HEK293 (cell line): Measurements from ENCODE around the gene LPIN3.

ENCODE experiments used
- CTCF ChIA-PET: fragments of 350-600 bp; formaldehyde crosslinking; extraction: SDS; loops from one replicate; lab custom pipeline; 2021; ENCODE audit warnings: antibody characterized with exemption; lab: Yijun Ruan, JAX
- POLR2A ChIA-PET: fragments of 300-600 bp; formaldehyde crosslinking; extraction: SDS; loops from one replicate; lab custom pipeline; 2020; ENCODE audit warnings: antibody characterized with exemption, inconsistent platforms; lab: Yijun Ruan, JAX
- H3K27ac ChIP-seq: fragments of 200-500 bp; sonication (Bioruptor generic); 2 replicates; pipeline ENCODE4 v1.5.1; 2014; ENCODE audit warnings: low read depth, low read length, control low read depth, inconsistent platforms; ENCODE audit errors: extremely low read depth
- H3K36me3 ChIP-seq, 2 experiments: fragments of 200-500 bp in 1 of 2; sonication (Bioruptor generic) in 1 of 2; 1 replicate in 1 of 2; 2 replicates in 1 of 2; pipeline ENCODE4 v1.5.1; 2014 to 2017; ENCODE audit warnings: inconsistent platforms in 2 of 2, low read length in 2 of 2; ENCODE audit not compliant: control insufficient read depth in 2 of 2, insufficient read depth in 1 of 2
- H3K4me1 ChIP-seq: fragments of 200-500 bp; sonication (Bioruptor generic); 2 replicates; pipeline ENCODE4 v1.5.1; 2014; ENCODE audit warnings: mild to moderate bottlenecking, low read length, inconsistent platforms; ENCODE audit not compliant: control insufficient read depth, insufficient read depth
- H3K4me3 ChIP-seq: 2 replicates; pipeline ENCODE4 v1.5.1; 2011; ENCODE audit warnings: low read depth, mild to moderate bottlenecking, control low read depth, low read length, moderate library complexity
- H3K9me3 ChIP-seq: fragments of 200-500 bp; sonication (Bioruptor generic); 2 replicates; pipeline ENCODE4 v1.5.1; 2014; ENCODE audit warnings: low read depth, low read length, inconsistent platforms; ENCODE audit not compliant: control insufficient read depth, insufficient read depth
- FEZF1 ChIP-seq: fragments of 450-650 bp; formaldehyde crosslinking; IDR thresholded peaks from 2 replicates; pipeline ENCODE4 v1.5.1; 2016; ENCODE audit warnings: missing biosample characterization, missing genetic modification characterization
- GLI4 ChIP-seq: fragments of 450-650 bp; formaldehyde crosslinking; IDR thresholded peaks from 2 replicates; pipeline ENCODE4 v1.5.1; 2016; ENCODE audit warnings: missing biosample characterization, missing genetic modification characterization
- HOXA7 ChIP-seq: sonication (generic); formaldehyde crosslinking; IDR thresholded peaks from 2 replicates; pipeline ENCODE4 v1.8.1; 2022; ENCODE audit warnings: missing genetic modification reagents, borderline replicate concordance
- KLF7 ChIP-seq: fragments of 450-650 bp; formaldehyde crosslinking; IDR thresholded peaks from 2 replicates; pipeline ENCODE4 v1.5.1; 2016; ENCODE audit warnings: missing biosample characterization, missing genetic modification characterization, borderline replicate concordance
- KLF8 ChIP-seq: fragments of 450-650 bp; formaldehyde crosslinking; IDR thresholded peaks from 2 replicates; pipeline ENCODE4 v1.5.1; 2016; ENCODE audit warnings: missing biosample characterization, missing genetic modification characterization
- SCRT1 ChIP-seq: fragments of 450-650 bp; formaldehyde crosslinking; IDR thresholded peaks from 2 replicates; pipeline ENCODE4 v1.5.1; 2016; ENCODE audit warnings: missing biosample characterization, missing genetic modification characterization, borderline replicate concordance
- SCRT2 ChIP-seq: fragments of 450-650 bp; formaldehyde crosslinking; IDR thresholded peaks from 2 replicates; pipeline ENCODE4 v1.5.1; 2016; ENCODE audit warnings: missing biosample characterization, missing genetic modification characterization
- WT1 ChIP-seq: fragments of 450-650 bp; formaldehyde crosslinking; IDR thresholded peaks from 2 replicates; pipeline ENCODE4 v1.5.1; 2016; ENCODE audit warnings: missing biosample characterization, missing genetic modification characterization
- ZBTB48 ChIP-seq: fragments of 450-650 bp; formaldehyde crosslinking; IDR thresholded peaks from 2 replicates; pipeline ENCODE4 v1.5.1; 2016; ENCODE audit warnings: missing biosample characterization, missing genetic modification characterization
- ZNF132 ChIP-seq: fragments of 450-650 bp; formaldehyde crosslinking; IDR thresholded peaks from 2 replicates; pipeline ENCODE4 v1.5.1; 2017; ENCODE audit warnings: missing biosample characterization, missing genetic modification characterization, borderline replicate concordance
- ZNF146 ChIP-seq: fragments of 450-650 bp; formaldehyde crosslinking; IDR thresholded peaks from 2 replicates; pipeline ENCODE4 v1.5.1; 2016; ENCODE audit warnings: missing biosample characterization, missing genetic modification characterization
- ZNF174 ChIP-seq: fragments of 450-650 bp; formaldehyde crosslinking; IDR thresholded peaks from 2 replicates; pipeline ENCODE4 v1.5.0; 2017; ENCODE audit warnings: missing biosample characterization, mild to moderate bottlenecking, missing genetic modification characterization
- ZNF184 ChIP-seq: fragments of 450-650 bp; IDR thresholded peaks from 2 replicates; pipeline ENCODE4 v1.5.1; 2018; ENCODE audit warnings: missing biosample characterization, mild to moderate bottlenecking, missing genetic modification characterization
- ZNF202 ChIP-seq: fragments of 450-650 bp; formaldehyde crosslinking; IDR thresholded peaks from 2 replicates; pipeline ENCODE4 v1.5.1; 2016; ENCODE audit warnings: missing biosample characterization, missing genetic modification characterization, borderline replicate concordance
- ZNF221 ChIP-seq: fragments of 450-650 bp; formaldehyde crosslinking; IDR thresholded peaks from 2 replicates; pipeline ENCODE4 v1.5.1; 2017; ENCODE audit warnings: missing biosample characterization, missing genetic modification characterization, borderline replicate concordance
- ZNF223 ChIP-seq: fragments of 450-650 bp; formaldehyde crosslinking; IDR thresholded peaks from 2 replicates; pipeline ENCODE4 v1.5.1; 2016; ENCODE audit warnings: missing biosample characterization, missing genetic modification characterization
- ZNF24 ChIP-seq: fragments of 450-650 bp; formaldehyde crosslinking; IDR thresholded peaks from 2 replicates; pipeline ENCODE4 v1.5.1; 2016; ENCODE audit warnings: missing biosample characterization, missing genetic modification characterization
- ZNF302 ChIP-seq: fragments of 450-650 bp; formaldehyde crosslinking; IDR thresholded peaks from 2 replicates; pipeline ENCODE4 v1.5.1; 2016; ENCODE audit warnings: missing biosample characterization, missing genetic modification characterization, low read depth
- ZNF324 ChIP-seq: fragments of 450-650 bp; formaldehyde crosslinking; IDR thresholded peaks from 2 replicates; pipeline ENCODE4 v1.5.1; 2016; ENCODE audit warnings: missing biosample characterization, missing genetic modification characterization
- ZNF354C ChIP-seq: fragments of 450-650 bp; formaldehyde crosslinking; IDR thresholded peaks from 2 replicates; pipeline ENCODE4 v1.5.1; 2016; ENCODE audit warnings: missing biosample characterization, missing genetic modification characterization, low read depth, borderline replicate concordance
- ZNF510 ChIP-seq: fragments of 450-650 bp; formaldehyde crosslinking; IDR thresholded peaks from 2 replicates; pipeline ENCODE4 v1.5.1; 2018; ENCODE audit warnings: mild to moderate bottlenecking, missing genetic modification characterization, missing biosample characterization; ENCODE audit not compliant: insufficient replicate concordance
- ZNF555 ChIP-seq: fragments of 450-650 bp; formaldehyde crosslinking; conservative IDR thresholded peaks from 2 replicates; pipeline ENCODE4 v1.5.1; 2017; ENCODE audit warnings: missing biosample characterization, mild to moderate bottlenecking, missing genetic modification characterization, inconsistent platforms
- ZNF561 ChIP-seq: fragments of 450-650 bp; IDR thresholded peaks from 2 replicates; pipeline ENCODE4 v1.5.1; 2018; ENCODE audit warnings: missing biosample characterization, missing genetic modification characterization, borderline replicate concordance
- ZNF624 ChIP-seq: fragments of 450-650 bp; formaldehyde crosslinking; IDR thresholded peaks from 2 replicates; pipeline ENCODE4 v1.5.1; 2017; ENCODE audit warnings: missing biosample characterization, missing genetic modification characterization
- ZNF677 ChIP-seq: fragments of 450-650 bp; IDR thresholded peaks from 2 replicates; pipeline ENCODE4 v1.5.0; 2018; ENCODE audit warnings: missing biosample characterization, mild to moderate bottlenecking, missing genetic modification characterization, moderate library complexity
- ZNF701 ChIP-seq: fragments of 450-650 bp; formaldehyde crosslinking; IDR thresholded peaks from 2 replicates; pipeline ENCODE4 v1.5.1; 2016; ENCODE audit warnings: missing biosample characterization, missing genetic modification characterization
- ZNF792 ChIP-seq: fragments of 450-650 bp; formaldehyde crosslinking; IDR thresholded peaks from 2 replicates; pipeline ENCODE4 v1.5.1; 2016; ENCODE audit warnings: missing biosample characterization, missing genetic modification characterization
- TF ChIP-seq, protein P1 (sequence below): fragments of 450-650 bp; formaldehyde crosslinking; IDR thresholded peaks from 2 replicates; pipeline ENCODE4 v1.5.1; 2016; ENCODE audit warnings: missing biosample characterization, missing genetic modification characterization
- TF ChIP-seq, protein P2 (sequence below): fragments of 450-650 bp; formaldehyde crosslinking; IDR thresholded peaks from 2 replicates; pipeline ENCODE4 v1.5.1; 2016; ENCODE audit warnings: missing biosample characterization, missing genetic modification characterization

LPIN3 gene

DNA sequence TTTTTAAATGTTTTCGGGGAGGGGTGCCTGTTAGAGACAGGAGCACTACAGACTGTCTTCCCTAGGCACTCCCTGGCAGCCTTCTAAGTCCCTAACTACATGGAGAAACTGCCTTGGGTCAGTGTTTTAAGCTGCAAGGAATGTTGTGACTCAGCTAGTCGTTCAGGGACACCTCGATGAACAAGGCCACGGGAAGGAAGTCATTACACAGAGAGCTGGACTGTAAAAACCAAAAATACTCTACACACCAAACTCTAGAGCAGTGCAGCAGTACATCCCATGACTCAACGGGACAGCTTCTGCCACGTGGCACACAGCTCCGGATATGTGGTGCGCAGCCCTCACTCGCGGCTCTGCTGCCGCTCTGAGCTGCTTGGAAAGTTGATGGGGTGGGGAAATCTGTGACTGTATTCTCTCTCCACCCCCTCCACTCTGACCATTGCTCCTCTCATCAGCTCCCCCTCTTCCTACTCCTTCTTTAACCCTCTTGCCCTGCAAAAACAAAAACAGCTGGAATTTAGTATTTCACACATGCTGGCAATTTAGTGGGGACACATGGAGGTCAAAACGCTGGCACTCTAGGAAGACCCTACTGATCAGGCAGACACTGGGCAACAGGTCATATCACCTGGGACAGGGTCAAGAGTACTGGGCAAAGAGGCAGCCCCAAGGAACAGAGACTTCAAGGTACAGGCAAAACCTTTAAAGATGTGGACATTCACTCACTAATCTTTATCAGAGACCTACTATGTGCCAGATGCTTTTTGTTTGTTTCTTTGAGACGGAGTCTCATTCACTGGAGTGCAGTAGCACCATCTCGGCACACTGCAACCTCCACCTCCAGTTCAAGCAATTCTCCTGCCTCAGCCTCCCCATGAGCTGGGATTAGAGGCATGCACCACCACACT, 10.9 kb upstream of the LPIN3 start:
- TF ChIP-seq ZNF132 (no peak), ZNF221 (no peak), FEZF1 (tag by site-specific recombination) (no peak), SCRT1 (tag by site-specific recombination) (no peak), ZNF510 (tag by site-specific recombination) (no peak), KLF7 (no peak), ZNF624 (no peak), ZNF324 (no peak), ZNF223 (no peak), ZNF792 (tag by site-specific recombination) (no peak), WT1 (no peak), ZBTB48 (tag by site-specific recombination) (peak; percentile 55; the same call in 1 of the 2 replicates), HOXA7 (CRISPR knock-in tag) (no peak), ZNF24 (no peak), ZNF677 (tag by site-specific recombination) (no peak), SCRT2 (tag by site-specific recombination) (peak; percentile 48), ZNF174 (tag by site-specific recombination) (no peak)
- TF ChIP-seq, protein P1, sequence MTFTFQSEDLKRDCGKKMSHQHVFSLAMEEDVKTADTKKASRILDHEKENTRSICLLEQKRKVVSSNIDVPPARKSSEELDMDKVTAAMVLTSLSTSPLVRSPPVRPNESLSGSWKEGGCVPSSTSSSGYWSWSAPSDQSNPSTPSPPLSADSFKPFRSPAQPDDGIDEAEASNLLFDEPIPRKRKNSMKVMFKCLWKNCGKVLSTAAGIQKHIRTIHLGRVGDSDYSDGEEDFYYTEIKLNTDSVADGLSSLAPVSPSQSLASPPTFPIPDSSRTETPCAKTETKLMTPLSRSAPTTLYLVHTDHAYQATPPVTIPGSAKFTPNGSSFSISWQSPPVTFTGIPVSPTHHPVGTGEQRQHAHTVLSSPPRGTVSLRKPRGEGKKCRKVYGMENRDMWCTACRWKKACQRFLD: no peak
- POLR2A ChIA-PET: interaction anchor here (0.5 to 1.2 kb wide), 3 partner anchors 11 to 807 kb away, joined by 3 to 7 read pairs (median 5); partner anchors contain the start of genes LPIN3 and ZHX3
- CTCF ChIA-PET: interaction anchor here (0.6 to 2.8 kb wide), 4 partner anchors 10 to 194 kb away, joined by 3 to 25 read pairs (median 6); partner anchors contain the start of gene LPIN3
- H3K4me3 ChIP-seq: no peak overlapping the region
- H3K36me3 ChIP-seq: no peaks in the 10 kb centered on the region
- H3K4me1 ChIP-seq: no peaks in the 10 kb centered on the region
- no peaks in the 10 kb centered on the region for H3K9me3 ChIP-seq
- H3K27ac ChIP-seq: no peak overlapping the region

DNA sequence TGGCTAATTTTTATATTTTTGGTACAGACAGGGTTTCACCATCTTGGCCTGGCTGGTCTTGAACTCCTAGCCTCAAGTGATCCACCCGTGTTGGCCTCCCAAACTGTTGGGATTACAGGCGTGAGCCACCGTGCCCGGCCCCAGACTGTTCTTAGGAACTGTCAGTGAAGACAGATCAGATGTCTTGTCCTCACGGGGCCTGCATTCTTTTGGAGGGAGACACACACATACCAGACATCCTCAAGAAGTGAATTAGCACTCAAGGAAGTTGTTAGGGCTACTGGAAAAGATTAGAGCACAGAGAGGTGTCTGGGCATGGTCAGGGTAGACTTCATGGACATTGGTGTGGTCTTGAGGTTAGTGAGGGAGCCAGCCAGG, 10.3 kb upstream of the LPIN3 start:
- Histone ChIP-seq H3K36me3 (no peaks in the 10 kb centered on the region), H3K27ac (no peak overlapping the region), H3K4me3 (no peak overlapping the region), H3K9me3 (no peaks in the 10 kb centered on the region), H3K4me1 (no peaks in the 10 kb centered on the region)
- TF ChIP-seq, protein P2, sequence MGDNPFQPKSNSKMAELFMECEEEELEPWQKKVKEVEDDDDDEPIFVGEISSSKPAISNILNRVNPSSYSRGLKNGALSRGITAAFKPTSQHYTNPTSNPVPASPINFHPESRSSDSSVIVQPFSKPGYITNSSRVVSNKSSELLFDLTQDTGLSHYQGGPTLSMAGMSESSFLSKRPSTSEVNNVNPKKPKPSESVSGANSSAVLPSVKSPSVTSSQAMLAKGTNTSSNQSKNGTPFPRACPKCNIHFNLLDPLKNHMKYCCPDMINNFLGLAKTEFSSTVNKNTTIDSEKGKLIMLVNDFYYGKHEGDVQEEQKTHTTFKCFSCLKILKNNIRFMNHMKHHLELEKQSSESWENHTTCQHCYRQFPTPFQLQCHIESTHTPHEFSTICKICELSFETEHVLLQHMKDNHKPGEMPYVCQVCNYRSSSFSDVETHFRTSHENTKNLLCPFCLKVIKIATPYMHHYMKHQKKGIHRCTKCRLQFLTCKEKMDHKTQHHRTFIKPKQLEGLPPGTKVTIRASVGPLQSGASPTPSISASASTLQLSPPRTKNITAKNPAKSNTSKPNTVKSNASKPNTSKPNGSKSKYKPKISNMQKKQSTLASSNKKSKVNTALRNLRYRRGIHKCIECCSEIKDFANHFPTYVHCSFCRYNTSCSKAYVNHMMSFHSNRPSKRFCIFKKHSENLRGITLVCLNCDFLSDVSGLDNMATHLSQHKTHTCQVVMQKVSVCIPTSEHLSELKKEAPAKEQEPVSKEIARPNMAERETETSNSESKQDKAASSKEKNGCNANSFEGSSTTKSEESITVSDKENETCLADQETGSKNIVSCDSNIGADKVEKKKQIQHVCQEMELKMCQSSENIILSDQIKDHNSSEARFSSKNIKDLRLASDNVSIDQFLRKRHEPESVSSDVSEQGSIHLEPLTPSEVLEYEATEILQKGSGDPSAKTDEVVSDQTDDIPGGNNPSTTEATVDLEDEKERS (tag by site-specific recombination): no peak
- TF ChIP-seq ZNF146 (tag by site-specific recombination): no peak
- TF ChIP-seq ZNF354C (tag by site-specific recombination): no peak
- no peak for TF ChIP-seq GLI4 (tag by site-specific recombination)
- TF ChIP-seq ZNF701 (tag by site-specific recombination): no peak
- TF ChIP-seq ZNF555 (tag by site-specific recombination): no peak
- no peak for TF ChIP-seq ZNF24
- no peak for TF ChIP-seq ZNF561 (tag by site-specific recombination)
- no peak for TF ChIP-seq ZNF184
- TF ChIP-seq ZNF302 (tag by site-specific recombination): no peak
- TF ChIP-seq ZNF202 (tag by site-specific recombination): no peak
- TF ChIP-seq KLF8 (tag by site-specific recombination): no peak
- CTCF ChIA-PET: interaction anchor here (0.6 to 2.8 kb wide), 3 partner anchors 10 to 194 kb away, joined by 4 to 25 read pairs (median 7); partner anchors contain the start of gene LPIN3
- POLR2A ChIA-PET: no interaction called here
